ENCODE results near the gene ATXN2.

ATXN2 gene

DNA sequence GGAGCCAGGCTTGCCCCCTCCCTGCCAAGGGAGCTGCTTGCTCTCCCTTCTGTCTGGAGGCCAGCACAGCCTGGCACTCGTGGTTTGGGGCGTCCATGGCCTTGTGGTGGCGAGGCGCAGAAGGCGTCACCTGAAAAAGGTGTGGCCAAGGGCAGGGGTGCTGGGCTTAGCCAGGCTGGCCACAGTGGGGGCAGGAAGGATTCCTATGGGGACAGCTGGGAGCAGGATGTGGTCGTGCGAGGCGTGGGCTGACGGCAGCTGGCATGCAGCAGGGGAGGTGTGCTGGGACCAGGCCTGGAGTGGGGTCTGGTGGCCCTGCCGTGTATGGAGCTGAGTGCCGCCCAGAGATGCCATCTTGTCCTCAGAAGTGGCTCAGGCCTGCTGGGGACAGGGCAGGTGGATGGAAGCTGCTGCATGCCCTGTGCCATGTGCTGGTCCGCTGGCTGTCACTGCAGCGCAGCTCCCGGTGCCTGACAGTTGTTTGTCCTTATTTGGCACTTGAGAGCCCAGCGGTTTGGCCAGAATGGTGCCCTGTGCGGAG lies 163.4 kb downstream of the ATXN2 start:
- no peak for DNase-seq

DNA sequence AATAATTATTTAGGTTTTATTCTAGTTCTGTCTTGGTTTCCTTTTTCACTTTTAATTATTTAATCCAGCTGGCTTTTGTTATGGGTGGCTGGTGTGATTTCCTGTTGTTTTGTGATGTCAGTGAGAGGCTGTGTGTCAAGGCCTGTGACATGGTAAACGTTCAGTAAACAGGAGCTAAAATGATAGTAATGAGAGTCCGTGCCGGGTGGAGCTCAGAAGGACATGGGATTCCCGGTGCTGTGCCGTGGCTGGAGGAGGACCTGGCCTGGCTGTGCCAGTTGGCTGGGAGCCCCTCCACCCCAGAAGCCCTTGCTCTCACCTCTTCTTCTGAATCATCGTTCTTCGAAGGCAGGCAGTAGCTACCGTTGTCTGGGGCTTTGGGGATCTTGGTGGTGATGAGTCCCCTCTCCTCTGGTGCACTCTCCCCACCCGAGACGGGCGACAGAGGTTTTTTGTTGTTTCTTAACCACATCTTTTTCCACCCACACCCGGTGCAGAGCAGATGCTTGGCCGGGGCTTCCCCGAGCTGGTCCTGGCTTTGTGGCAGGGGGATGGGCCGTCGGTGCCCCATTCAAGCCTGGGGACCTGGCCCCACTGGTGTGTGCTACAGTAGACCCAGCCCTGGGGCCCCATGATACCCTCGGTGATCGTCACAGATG lies 164.3 kb downstream of the ATXN2 start:
- DNase-seq: no peak

DNA sequence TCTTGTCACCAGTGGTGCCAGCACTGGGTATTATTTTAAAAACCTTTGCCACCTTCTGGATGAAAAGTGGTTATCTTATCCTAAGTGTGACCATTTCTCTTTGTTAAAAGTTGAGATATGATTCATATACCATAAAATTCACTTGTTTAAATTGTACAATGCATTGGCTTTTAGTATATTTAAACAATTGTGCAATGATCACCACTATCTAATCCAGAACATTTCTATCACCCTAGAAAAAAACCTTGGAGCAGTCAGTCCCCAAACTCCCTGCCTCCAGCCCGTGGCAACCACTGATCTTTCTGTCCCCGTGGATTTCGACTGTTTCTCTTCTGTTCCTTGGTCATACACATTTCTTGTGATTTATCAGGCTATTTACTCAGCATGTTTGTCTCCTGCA lies 165.1 kb downstream of the ATXN2 start:
- no peak for DNase-seq

DNA sequence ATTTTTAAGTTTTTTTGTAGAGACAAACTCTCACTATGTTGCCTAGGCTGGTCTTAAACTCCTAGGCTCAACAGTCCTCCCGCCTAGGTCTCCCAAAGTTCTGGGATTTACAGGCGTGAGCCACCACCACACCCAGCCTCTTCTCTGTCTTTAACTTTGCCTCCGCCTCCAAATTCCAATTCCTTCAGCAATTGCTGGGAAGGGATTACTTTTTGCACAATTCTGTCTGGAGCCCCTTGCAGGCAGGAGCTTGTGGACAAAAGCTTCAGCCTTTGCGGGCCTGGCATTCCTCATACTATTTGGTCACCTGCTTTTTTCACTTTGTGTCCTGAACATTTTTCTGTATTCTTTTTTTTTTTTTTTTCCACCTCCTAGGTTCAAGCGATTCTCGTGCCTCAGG lies 167.3 kb downstream of the ATXN2 start:
- DNase-seq: no peak

DNA sequence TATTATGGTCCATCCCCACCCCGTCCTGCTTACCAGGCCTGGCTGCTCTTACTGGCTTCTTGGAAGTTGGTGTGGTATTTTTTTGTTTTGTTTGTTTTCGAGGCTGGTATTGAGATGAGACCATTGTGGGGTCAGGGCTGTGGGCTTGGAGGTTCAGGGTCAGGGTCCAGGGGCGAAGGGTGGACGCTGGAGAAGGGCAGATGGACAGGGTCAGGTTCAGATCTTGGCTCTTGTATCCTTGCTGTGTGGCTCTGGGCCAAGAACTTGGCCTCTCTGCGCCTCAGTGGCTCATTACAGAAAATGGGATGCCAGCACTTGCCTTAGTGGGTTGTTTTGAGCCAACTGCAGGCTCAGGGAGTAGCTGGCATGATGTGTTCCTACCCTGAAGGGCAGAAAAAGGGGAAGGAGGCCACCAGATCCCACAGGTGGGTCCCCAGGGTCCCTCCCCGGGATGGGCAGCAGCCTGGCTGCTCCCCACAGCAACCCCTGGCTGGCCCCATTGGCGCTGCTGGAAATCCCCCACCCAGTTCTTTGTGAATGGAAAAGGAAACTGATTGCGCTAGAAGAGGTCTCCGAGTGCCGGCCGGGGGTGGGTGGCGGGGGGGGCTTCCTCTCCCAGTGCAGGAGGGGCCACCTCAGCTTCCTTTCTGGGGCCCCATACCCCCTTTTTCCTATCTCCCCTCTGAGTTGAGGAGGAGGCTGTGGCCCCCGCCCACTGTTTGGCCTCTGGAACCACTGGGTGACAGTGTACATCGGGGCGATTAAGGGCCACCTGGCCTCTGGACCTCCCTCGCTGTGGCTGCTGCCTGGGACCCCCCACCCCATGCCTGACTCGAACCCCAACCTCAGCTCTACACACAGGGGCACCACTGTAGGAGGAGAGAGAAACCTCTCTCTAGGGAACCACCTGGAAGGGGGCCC lies 168.4 kb downstream of the ATXN2 start:
- no peak for DNase-seq

DNA sequence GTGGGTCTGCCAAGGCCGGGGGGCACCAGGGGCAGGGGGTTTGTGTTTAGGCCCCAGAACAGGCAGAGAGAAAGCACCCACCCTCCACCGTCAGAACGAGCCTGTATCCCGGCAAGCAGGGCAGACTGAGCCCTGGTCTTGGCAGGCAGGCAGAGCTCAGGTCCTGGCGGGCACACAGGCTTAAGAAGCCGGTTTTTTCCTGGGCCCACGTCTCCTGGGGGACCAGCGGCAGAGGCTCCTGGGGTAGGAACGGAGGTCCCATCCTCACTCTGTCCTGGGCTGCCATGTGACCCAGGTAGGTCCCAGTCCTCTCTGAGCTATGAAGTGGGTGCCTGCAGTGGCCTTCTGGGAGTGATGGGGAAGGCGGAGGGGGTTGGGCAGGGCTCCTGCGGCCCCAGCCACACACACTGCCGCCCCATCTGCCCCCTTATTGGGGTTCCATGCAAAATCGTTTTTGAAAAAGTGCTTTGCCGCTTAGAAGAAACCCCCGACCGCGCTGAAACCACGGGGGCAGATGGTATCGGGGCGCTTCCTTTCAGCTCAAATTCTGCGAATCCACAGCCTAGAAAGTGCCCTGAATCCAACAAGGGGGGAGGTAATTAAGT lies 169.2 kb downstream of the ATXN2 start:
- DNase-seq: no peak

GRCh38 chr12:111428728-111429175 lies 170.4 kb downstream of the ATXN2 start:
- DNase-seq: no peak

DNA sequence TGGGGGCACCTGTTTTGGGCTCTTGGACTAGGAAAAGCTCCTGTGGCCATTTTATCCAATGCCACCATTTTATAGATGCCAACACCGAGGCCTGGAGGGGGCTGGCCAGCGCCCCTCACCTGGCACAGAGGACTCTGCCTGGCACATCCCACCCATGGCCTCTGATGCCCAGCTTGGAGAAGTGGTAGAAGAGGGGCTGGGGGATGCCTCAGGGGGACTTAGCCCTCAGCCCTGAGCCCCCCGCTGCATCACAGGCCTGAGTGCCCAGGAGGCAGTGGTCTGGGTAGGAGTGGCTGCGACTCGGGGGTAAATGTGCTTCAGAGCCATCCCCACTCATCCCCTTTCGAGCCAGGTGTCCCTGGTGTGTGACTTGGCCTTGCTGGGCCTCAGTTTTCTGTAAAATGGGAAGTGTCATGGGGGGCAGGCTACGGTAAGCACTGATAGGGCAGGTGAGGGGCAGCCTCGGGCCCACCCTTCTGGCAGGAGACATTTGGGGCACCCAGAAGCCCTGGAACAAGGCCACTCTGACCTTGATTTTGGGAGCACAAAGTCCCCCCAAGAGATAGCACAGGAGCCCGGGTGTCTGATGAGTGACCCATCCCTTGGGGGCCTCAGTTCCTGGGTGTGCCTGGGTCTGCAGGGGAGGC lies 170.9 kb downstream of the ATXN2 start:
- no peak for DNase-seq

GRCh38 chr12:111427417-111428074 lies 171.6 kb downstream of the ATXN2 start:
- no peak for DNase-seq

DNA sequence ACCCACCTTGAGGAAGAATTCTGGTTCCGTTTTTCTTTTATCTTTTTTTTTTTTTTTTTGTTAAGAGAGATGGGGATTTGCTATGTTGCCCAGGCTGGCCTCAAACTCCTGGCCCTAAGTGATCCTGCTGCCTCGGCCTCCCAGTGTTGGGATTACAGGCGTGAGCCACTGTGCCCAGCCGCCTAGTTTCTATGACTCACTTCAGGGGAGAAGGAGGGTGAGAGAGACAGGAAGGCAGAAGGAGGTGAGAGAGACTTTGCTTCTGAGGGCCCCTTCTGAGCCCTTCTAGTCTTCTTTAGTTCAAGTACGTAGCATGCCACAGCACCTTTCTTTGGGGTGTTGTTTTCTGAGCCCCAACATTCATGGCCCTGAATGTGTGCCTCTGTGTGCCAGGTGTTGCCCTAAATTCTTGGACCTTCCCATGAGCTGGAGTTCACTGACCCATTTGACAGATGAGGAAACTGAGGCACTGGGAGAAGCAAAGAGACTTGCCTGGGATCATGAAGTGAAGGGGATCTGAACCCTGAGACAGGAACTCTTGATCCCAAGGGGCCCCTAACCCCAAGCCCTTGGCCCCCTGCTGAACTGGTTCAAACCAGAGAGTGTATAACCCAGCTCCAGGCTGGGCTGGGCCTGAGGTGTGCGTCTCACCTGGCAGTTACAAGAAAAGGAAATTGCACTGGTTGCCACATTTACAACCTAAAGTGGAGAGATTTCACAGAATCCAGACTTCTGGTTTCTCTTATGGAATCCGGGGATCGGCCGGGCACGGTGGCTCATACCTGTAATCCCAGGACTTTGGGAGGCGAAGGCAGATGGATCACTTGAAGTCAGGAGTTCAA lies 172.6 kb downstream of the ATXN2 start:
- DNase-seq: no peak

DNA sequence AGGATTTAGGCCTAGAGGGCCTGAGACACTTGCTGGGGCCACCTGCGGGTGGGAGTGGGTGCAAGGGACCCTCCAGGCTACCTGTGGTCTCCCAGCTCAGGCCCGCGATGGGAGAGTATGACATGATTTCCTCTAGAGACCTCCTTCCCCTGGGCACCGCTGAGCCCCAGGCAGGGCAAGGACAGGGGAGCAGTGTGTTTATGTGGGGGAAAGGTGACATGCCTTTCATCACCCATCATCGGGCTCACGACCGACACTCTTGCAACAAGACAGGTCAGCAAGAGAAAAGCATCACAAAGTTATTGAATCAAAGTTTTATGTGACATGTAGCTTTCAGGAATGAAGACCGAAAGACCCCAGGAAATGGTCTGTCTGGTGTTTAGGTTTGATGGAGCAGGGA lies 173.5 kb downstream of the ATXN2 start:
- DNase-seq: no peak

GRCh38 chr12:111424793-111425251 lies 174.3 kb downstream of the ATXN2 start:
- no peak for DNase-seq

DNA sequence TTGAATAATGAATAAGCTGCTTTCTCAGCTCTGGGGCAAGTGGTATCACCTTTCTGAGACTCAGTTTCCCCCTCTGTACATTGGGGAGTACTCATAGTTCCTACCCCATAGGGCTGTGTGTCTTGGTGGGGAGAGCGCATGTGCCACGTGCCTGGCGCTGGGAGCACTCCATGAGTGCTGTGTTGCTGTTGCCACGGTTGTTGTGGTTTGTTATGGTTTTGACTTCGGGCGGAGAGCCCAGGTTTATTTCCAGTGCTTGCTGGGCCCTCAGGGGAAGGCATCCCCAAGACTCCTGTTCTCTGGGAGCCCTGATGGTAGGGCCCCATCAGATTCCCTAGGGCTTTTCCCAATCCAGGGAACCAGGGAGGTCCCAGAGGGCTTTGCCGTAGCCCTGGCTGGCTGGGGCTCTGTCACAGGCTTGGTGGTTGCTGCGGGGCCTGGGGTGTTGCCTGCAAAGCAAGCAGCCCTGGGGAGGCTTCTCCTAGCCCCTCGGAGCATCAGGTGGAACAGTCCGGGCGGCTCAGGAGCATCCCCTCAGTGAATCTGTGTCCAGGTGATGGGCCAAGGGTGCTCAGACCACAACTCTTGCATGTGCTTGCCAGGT lies 174.8 kb downstream of the ATXN2 start:
- DNase-seq: no peak

- DNase-seq: no peak
Measured at GRCh38 chr12:111420494-111420893, 178.6 kb downstream of the ATXN2 start.

GRCh38 chr12:111419784-111420183 lies 179.3 kb downstream of the ATXN2 start:
- DNase-seq: no peak

DNA sequence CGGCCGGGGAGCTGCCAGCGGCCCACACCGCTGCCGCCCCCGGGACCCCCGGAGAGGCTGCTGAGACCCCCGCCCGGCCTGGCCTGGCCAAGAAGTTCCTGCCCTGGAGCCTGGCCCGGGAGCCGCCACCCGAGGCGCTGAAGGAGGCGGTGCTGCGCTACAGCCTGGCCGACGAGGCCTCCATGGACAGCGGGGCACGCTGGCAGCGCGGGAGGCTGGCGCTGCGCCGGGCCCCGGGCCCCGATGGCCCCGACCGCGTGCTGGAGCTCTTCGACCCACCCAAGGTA lies 180.6 kb downstream of the ATXN2 start:
- no peak for DNase-seq

- DNase-seq: no peak
Measured at GRCh38 chr12:111417784-111418593, 181.1 kb downstream of the ATXN2 start.

DNA sequence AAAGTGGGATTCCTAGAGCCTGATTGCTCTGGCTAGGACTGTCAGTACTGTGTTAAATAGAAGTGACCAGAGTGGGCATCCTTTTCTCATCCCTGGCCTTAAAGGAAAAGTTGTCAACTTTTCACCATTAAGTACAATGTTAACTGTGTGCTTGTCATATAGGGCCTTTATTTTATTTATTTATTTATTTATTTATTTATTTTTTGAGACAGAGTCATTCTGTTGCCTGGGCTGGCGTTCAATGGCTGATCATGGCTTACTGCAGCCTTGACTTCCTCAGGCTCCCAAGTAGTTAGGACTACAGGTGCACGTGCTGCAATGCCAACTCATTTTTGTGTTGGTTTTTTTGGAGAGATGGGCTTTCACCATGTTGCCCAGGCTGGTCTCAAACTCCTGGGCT lies 181.8 kb downstream of the ATXN2 start:
- no peak for DNase-seq

- DNase-seq: no peak
Measured at GRCh38 chr12:111414711-111415252, 184.3 kb downstream of the ATXN2 start.

Measured in NCI-H1092 (cell line).